H1 (cell line): ENCODE data around the gene VAV2. TPM values are rescaled to one million over a fixed set of nuclear protein-coding genes. Genes with fewer than 3 reads are reported as not detected.

Experiments
- ASH2L ChIP-seq: fragments of 200-600, 300-600 bp; sonication (generic); IDR thresholded peaks from one replicate; pipeline ENCODE4 v1.7.1; 2017; ENCODE audit warnings: low read length
- ATF2 ChIP-seq: IDR thresholded peaks from 2 replicates; pipeline ENCODE4 v1.6.1; 2012; ENCODE audit warnings: low read length, inconsistent platforms
- EGR1 ChIP-seq: IDR thresholded peaks from 2 replicates; pipeline ENCODE4 v1.6.1; 2011; ENCODE audit warnings: low read depth, low read length, borderline replicate concordance
- EZH2 ChIP-seq: fragments of 200-600 bp; sonication (generic); IDR thresholded peaks from 2 replicates; pipeline ENCODE4 v1.7.1; 2012; ENCODE audit warnings: low read depth, mild to moderate bottlenecking, moderate library complexity, low read length, inconsistent platforms; ENCODE audit not compliant: severe bottlenecking
- polyA plus RNA-seq, 7 experiments: library from polyadenylated mRNA; depleted of rRNA in 3 of 7; stranded (reverse) in 5 of 7; unstranded in 2 of 7; fragments of >200 nt in 5 of 7; fragments of 200-250 nt in 2 of 7; gene quantifications; 1 replicate in 5 of 7; 2 replicates in 1 of 7; 4 replicates in 1 of 7; pipeline versions ENCODE4 v1.2.1 to v1.2.3, GENCODE V29; 2011 to 2013; ENCODE audit warnings: missing spikeins in 2 of 7, mixed read lengths in 2 of 7
- total RNA-seq: library from RNA; stranded (reverse); fragmentation: NEBNext Ultra II Directional; extraction: Animal tissue kit (Norgen Biotek cat#: 25700); gene quantifications from 2 replicates; pipeline ENCODE4 v1.2.1, GENCODE V29; 2021

VAV2 gene
- total and polyA plus RNA-seq, 2 of the 8 experiments (the other 6 are each of a cell fraction or from before 2014, with no cell fraction given), result 13.6 to 37.6 TPM

- TF ChIP-seq EZH2 (no peak), ASH2L (no peak), ATF2 (no peak), EGR1 (no peak)
Measured at GRCh38 chr9:133969681-133970580, 22.2 kb downstream of the VAV2 start (continued).
